COLO668 (cell line): ENCODE measurements around the gene SREBF1.

Experiments used
- DNase-seq: peaks from one replicate; lab custom pipeline; 2025; ENCODE audit not compliant: unreplicated experiment; lab: John Stamatoyannopoulos, UW

Gene SREBF1

GRCh38 chr17:17826342-17826713 is 10.5 kb downstream of the SREBF1 start:
- no peak for DNase-seq

DNA sequence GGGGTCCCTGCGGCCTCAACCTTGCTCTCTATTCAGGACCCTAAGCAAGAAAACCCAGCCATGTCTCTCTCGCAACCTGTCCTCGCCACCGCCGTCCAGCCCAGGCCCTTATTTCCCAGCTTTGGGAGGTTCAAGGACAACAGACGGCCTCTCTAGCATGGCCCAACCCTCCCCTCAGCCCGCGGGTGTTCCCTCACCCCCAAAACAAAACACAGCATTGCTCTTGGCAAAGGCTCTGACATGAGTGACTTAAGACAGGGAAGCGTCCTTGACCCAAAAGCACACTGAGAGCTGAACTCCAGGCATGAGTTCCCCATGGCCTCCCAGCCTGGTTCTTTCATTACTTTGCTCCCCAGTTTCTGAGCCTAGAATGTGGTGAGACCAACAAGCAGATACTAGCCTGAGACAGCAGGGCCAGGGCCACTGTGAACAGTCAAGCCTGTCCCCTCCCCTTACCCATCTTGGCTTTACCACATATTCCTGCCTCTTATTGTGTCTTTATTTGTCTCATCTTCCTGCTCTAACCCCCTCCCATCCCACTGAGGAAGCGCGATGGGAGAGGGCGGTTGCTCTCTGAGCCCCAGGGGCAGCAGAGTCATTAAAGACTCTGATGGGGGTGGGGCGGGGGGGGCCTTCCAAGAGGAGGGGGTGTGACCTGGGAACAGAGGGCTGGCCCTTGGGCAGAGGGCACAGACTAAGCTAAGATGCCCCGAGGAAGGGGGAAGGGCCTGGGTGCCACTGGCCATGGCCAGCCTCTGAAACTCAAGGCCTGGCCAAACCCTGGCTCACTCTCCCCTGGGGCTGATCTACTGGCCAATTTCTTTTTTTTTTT is 11.8 kb downstream of the SREBF1 start:
- DNase-seq: no peak

GRCh38 chr17:17824119-17824782 is 12.5 kb downstream of the SREBF1 start:
- no peak for DNase-seq

DNA sequence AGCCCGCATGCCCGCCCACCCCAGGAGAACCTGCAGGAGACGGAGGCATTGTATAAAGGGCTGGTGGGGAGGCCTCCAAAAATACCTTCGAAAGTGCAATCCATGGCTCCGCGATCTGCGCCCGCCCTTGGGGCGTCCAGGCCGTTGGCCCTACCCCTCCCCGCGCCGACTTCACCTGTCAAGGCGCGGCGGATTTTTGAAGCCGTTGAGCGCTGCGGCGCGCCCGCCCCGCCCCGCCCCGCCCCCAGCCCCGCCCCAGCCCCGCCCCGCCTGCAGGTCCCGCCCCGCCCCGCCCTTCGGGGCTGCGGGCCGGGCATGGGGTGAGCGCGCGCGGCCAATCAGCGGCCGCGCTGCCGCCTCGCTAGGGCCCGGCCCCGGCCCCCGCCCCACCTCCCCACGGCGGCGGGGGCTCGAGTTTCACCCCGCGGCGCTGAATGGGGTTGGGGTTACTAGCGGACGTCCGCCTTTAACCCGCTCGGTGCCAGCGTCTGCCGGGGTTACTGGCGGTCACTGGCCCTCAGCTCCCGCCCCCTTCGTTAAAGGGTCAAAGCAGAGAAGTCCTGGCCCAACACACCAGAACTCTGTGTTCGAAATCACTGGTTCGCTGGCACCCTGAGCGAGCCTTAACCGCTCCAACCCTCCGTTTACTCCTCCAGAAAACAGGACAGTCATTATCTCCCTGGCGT is 13.2 kb downstream of the SREBF1 start:
- peak; percentile 92 for DNase-seq

GRCh38 chr17:17822616-17823015 is 14.2 kb downstream of the SREBF1 start:
- no peak for DNase-seq

DNA sequence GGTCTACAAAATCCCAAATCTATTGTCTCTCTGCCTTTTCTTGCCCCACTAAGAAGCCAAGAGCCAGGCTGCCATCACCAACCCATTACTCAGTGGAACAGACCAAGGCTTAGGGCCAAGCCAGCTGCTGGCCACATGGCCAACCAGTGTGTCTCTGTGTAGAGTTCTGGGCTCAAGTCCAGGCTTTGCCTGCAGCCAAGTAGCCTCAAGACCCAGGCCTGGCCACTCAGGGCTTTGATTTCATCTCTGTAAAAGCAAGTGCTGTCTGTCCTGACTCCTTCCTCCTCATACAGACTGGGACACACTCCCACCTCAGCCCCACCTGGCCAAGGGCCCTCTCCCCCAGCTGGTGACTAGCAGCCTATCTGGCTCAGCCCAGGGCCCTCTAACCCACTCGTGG is 14.6 kb downstream of the SREBF1 start:
- no peak for DNase-seq

DNA sequence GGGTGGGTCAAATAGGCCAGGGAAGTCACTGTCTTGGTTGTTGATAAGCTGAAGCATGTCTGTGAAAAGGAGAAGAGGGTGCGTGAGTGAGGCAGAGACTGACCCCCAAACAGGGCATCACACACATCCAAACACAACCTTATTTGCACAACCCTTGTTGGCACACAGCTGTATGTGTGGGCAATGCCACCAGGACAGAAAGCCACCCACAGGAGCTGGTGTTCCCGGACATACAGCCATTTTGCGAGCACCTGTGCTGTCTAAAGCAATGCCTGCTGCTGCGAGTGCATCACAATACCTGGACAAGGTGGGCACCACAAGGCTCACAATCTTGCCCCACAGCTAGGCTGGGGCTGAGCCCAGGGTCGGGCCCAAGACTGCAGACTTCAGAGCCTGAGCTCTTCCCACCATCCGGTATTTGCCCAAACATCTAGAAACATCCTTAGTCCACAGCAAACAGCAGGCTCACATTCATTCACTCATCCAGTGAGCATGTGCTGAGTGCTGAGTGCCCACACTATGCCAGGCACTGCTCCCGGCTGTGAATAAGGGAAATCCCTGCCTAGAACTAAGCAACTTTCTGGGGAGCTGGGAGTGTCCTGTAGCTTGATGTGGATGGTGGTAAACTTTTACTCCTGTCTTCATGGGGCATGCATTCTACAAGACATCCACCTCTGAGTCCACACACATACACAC is 16.2 kb downstream of the SREBF1 start:
- DNase-seq: no peak

- DNase-seq: no peak
Measured at GRCh38 chr17:17820046-17820445, 16.7 kb downstream of the SREBF1 start.

DNA sequence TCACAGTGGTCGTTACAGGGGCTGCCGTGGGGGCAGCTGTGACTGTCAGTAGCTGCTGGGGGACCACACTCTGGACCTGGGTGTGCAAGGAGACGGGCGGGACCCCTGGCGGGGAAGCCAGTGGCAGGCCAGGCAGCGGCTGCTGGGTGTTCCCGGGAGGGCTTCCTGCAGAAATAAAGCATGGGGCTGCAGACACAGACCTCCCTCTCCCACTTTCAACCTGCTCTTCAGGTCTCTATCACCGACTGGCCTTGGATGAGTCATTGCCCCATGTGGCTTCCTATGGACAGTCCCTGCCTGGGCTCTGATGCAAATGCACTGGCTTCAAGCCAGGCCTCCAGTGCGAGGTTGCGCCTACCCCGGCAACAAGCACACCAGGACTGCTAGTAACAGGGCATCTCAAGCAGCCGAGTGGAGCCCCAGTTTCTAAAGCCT is 17.2 kb downstream of the SREBF1 start:
- DNase-seq: peak; percentile 72

- DNase-seq: no peak
Measured at GRCh38 chr17:17819111-17819510, 17.7 kb downstream of the SREBF1 start.

GRCh38 chr17:17818088-17818526 is 18.7 kb downstream of the SREBF1 start:
- peak; percentile 6 for DNase-seq

DNA sequence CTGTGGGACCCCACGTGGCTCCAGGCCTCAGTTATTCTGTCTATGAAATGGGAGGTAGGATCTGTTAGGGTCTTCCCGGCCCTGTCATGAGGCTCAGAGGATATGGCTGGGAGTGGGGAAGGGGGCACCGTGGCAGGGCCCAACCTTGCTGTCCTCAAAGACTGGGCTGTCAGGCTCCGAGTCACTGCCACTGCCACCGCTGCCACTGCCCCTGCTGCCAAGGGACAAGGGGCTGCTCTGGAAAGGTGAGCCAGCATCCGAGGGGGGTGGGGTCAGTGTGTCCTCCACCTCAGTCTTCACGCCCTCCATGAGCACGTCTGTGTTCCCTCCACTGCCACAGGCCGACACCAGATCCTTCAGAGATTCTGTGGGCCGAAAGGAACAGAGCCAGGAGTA is 19.2 kb downstream of the SREBF1 start:
- DNase-seq: no peak

DNA sequence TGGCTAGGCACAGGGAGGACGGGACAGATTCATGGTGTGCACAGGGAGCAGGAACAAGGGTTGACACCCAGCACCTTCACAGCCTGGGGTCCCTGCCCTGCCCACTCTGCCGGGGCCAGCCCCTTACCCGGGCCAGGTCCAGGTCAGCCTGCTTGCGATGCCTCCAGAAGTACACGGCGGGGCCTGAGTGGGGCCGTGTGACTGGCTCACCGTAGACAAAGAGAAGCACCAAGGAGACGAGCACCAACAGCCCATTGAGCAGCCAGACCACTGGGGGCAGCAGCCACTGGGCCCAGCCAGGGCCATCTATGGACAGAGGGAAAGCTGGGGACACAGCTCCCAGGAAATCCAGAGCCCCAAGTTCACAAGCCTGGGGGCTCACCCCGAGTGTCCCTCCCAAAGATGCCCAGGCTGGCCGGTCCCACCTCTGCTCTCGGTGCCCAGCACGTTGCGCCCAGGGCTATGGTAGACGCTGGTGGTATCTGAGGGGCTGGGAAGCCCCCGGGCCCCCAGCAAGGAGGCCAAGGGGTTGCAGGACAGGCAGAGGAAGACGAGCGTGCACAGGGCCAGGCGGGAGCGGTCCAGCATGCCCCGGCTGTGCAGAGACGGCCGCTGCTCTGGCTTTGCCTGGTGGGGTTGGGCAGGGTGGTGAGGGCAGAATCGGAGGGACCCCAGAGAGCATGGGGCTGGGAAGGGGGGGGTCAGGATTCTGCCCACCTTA is 19.8 kb downstream of the SREBF1 start:
- DNase-seq: no peak

GRCh38 chr17:17816240-17816814 is 20.5 kb downstream of the SREBF1 start:
- DNase-seq: no peak

DNA sequence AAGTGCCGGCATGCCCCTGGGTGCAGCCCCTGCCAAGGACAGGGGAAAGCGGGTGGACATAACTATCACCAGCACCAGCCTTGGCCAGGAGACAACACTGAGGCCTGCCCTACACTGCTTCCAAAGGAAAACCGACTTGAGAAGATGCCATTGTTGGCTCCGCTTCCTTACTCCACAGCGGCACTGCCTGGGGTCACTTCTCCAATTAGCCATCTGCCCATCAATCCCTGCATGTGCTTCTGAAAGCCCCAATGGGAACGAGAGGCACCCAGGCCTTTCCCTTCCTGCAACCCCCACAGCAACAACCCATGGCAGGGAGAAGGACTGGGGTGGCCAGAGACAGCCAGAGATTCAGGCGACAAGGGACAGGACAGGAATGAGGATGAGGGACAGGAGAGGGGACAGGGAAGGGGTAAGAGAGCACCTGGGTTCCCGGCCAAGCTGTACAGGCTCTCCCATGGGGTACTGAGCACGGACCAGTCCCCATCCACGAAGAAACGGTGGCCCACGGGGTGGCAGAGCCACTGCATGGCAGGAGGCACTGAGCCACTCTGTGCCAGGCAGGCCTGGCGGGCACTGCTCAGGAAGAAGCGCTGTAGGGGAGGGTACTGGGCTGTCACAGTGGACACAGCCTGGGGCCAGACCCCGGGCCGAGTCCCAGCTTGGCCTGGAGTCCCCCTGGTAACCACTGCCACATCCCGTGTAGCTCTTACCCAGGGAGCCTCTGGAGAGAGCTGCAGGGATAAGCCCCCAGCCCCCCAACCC is 21.2 kb downstream of the SREBF1 start:
- no peak for DNase-seq

- no peak for DNase-seq
Measured at GRCh38 chr17:17815062-17815406, 21.8 kb downstream of the SREBF1 start.

- no peak for DNase-seq
Measured at GRCh38 chr17:17814162-17815061, 22.4 kb downstream of the SREBF1 start.

DNA sequence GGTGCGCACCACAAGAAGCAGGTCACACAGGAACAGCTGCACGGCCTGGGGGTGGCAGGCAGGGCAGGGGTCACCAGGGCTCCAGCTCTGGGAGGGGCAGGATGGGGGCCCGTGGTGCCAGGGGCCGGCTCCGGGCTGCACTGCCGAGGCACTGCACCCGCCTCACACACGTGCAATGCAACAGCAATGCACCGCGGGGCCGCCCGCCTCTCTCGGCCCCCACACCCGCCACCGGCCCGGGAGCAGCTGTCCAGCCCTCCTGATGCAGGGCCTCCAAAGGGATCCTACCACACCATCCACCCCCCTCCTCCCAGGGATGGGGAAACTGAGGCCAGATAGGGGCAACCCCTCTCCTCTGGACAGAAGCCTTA is 23.1 kb downstream of the SREBF1 start:
- no peak for DNase-seq
